Glutamatergic neuron (in vitro differentiated cells): ENCODE data around the gene UTP15. TPM values are rescaled to one million over a fixed set of nuclear protein-coding genes. Genes with fewer than 3 reads are reported as not detected.

Source experiments
- DNase-seq: peaks from one replicate; pipeline ENCODE4 v3.0.0; 2022
- H3K27ac Mint-ChIP-seq: one replicate; pipeline ENCODE4 v1.8.0; 2020; ENCODE audit warnings: mild to moderate bottlenecking, mixed read lengths, inconsistent platforms; ENCODE audit not compliant: unreplicated experiment
- H3K27me3 Mint-ChIP-seq: one replicate; pipeline ENCODE4 v1.8.0; 2020; ENCODE audit warnings: mild to moderate bottlenecking, moderate library complexity, mixed read lengths, inconsistent platforms; ENCODE audit not compliant: unreplicated experiment
- H3K36me3 Mint-ChIP-seq: one replicate; pipeline ENCODE4 v1.8.0; 2020; ENCODE audit warnings: mild to moderate bottlenecking, mixed read lengths, inconsistent platforms; ENCODE audit not compliant: unreplicated experiment
- H3K4me1 Mint-ChIP-seq: one replicate; pipeline ENCODE4 v1.8.0; 2020; ENCODE audit warnings: mild to moderate bottlenecking, low read depth, mixed read lengths, inconsistent platforms; ENCODE audit not compliant: unreplicated experiment
- H3K4me3 Mint-ChIP-seq: one replicate; pipeline ENCODE4 v1.8.0; 2020; ENCODE audit warnings: mild to moderate bottlenecking, mixed read lengths, inconsistent platforms; ENCODE audit not compliant: unreplicated experiment
- H3K9me3 Mint-ChIP-seq: one replicate; pipeline ENCODE4 v1.8.0; 2020; ENCODE audit warnings: mild to moderate bottlenecking, moderate library complexity, mixed read lengths, inconsistent platforms; ENCODE audit not compliant: unreplicated experiment
- CTCF ChIP-seq: fragments of 200-600 bp; sonication (generic); IDR thresholded peaks from one replicate; pipeline ENCODE4 v1.5.0; 2021; ENCODE audit not compliant: partially characterized antibody, unreplicated experiment
- total RNA-seq: library from RNA; stranded (reverse); fragmentation: NEBNext Ultra II Directional; extraction: Animal tissue kit (Norgen Biotek cat#: 25700); gene quantifications from one replicate; pipeline ENCODE4 v1.2.1, GENCODE V29; 2021; ENCODE audit not compliant: unreplicated experiment

The UTP15 gene
- total RNA-seq, 1 donor from 2014 or later: 19.4 TPM

- no peaks in the 10 kb centered on the region for H3K9me3 Mint-ChIP-seq
- peaks cover 8% of the 10 kb centered on the region for H3K27me3 Mint-ChIP-seq
- no peak overlapping the region for H3K4me3 Mint-ChIP-seq
Observed at GRCh38 chr5:73623060-73623459, 57.5 kb downstream of the UTP15 start.

DNA sequence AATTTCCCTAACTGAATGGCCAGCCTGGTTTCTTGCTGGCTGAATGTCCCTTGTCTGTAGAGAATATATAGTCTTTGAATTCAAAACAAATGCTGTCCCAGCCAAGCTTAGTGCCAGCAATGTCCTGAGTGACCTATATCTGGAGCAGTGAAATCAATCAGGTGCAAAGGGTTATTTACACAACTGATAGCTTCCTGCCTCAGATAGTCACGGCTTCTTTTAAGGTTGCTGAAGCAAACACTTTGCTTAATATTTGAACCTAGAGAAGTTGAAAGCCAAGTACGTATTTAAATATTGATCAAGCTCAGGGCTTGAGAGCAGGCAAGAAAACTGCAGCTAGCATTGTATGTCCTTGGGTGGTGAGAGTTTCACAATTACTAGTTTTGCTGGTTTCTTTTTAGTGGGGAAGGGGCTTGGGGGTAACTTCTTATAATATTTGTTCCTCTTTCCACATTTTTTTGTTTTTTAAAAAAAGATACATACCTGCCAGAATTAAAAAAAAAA lies 58.4 kb downstream of the UTP15 start:
- Mint-ChIP-seq H3K36me3 (no peaks in the 10 kb centered on the region), H3K4me1 (peaks cover 12% of the 10 kb centered on the region), H3K27me3 (peaks cover 7% of the 10 kb centered on the region), H3K9me3 (no peaks in the 10 kb centered on the region), H3K4me3 (no peak overlapping the region), H3K27ac (no peak overlapping the region)
- no peak for TF ChIP-seq CTCF
- DNase-seq: no peak

More at GRCh38 chr5:73623060-73623459, 57.5 kb downstream of the UTP15 start:
- Mint-ChIP-seq H3K4me1 (peaks cover 12% of the 10 kb centered on the region), H3K36me3 (no peaks in the 10 kb centered on the region), H3K27ac (no peak overlapping the region)
- TF ChIP-seq CTCF: no peak
- DNase-seq: no peak

DNA sequence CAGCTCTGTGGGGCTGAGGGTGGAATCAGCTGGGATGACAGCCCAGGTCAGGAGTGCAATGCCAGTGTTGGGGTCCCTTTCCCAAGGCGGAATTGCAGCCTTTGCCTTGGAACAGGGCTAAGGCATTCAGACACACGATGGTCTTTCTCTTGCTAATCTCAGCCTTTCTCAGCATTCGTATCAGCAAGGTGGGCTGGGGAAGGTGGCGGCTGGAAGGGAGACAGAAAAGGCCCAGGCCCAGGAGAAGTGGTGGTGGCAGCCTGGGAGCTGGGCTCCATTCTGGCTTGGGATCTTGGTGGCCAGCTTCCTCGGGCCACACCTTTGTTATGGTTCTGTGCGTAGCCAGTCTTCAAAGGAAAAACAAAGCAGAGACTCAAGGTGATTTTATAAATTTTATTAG lies 59.3 kb downstream of the UTP15 start:
- H3K4me3 Mint-ChIP-seq: no peak overlapping the region
- peaks cover 7% of the 10 kb centered on the region for H3K27me3 Mint-ChIP-seq
- DNase-seq: no peak
- H3K36me3 Mint-ChIP-seq: no peaks in the 10 kb centered on the region
- no peak overlapping the region for H3K27ac Mint-ChIP-seq
- H3K4me1 Mint-ChIP-seq: peaks cover 6% of the 10 kb centered on the region
- no peaks in the 10 kb centered on the region for H3K9me3 Mint-ChIP-seq
- TF ChIP-seq CTCF: no peak

GRCh38 chr5:73625372-73625943 lies 59.9 kb downstream of the UTP15 start:
- TF ChIP-seq CTCF: no peak
- H3K36me3 Mint-ChIP-seq: no peaks in the 10 kb centered on the region
- H3K4me1 Mint-ChIP-seq: peaks cover 1% of the 10 kb centered on the region
- DNase-seq: no peak
- no peaks in the 10 kb centered on the region for H3K9me3 Mint-ChIP-seq
- peak overlapping the region; percentile 76 for H3K4me3 Mint-ChIP-seq
- no peak overlapping the region for H3K27ac Mint-ChIP-seq
- H3K27me3 Mint-ChIP-seq: peaks cover 7% of the 10 kb centered on the region

GRCh38 chr5:73625944-73626811 lies 60.6 kb downstream of the UTP15 start, which contains the start of gene ARHGEF28:
Gene ARHGEF28 (plus strand): TSS chr5:73626196. CDS start chr5:73684852, 58,656 bp downstream.
- Mint-ChIP-seq H3K4me3 (peak within 1 kb of the TSS; percentile 76), H3K9me3 (no peaks in the 10 kb centered on the region), H3K27ac (no peak within 1 kb of the TSS), H3K36me3 (no peaks in the 10 kb centered on the region), H3K27me3 (peaks cover 7% of the 10 kb centered on the region), H3K4me1 (peaks cover 1% of the 10 kb centered on the region)
- peak; percentile 54 for DNase-seq
- no peak for TF ChIP-seq CTCF
